NCI-H69 (cell line): ENCODE data around the gene ANAPC16.
"Not testable (repeated sequence)": the region's sequence is repeated elsewhere in the genome, so short reads cannot be mapped to it uniquely, and the experiment has no call there.

Source experiments
- DNase-seq: peaks from one replicate; lab custom pipeline; 2025; lab: John Stamatoyannopoulos, UW

Gene ANAPC16

GRCh38 chr10:72278668-72279393 lies 63.0 kb downstream of the ANAPC16 start:
- no peak for DNase-seq

GRCh38 chr10:72279587-72279986 lies 63.8 kb downstream of the ANAPC16 start:
- DNase-seq = not testable (repeated sequence)

GRCh38 chr10:72283131-72283530 lies 67.3 kb downstream of the ANAPC16 start:
- DNase-seq = no peak
